Mesendoderm (in vitro differentiated cells): ENCODE results near the gene UBASH3B. TPM values are rescaled to one million over a fixed set of nuclear protein-coding genes. Genes with fewer than 3 reads are reported as not detected.
"Not testable (repeated sequence)": the region's sequence is repeated elsewhere in the genome, so short reads cannot be mapped to it uniquely, and the experiment has no call there.

Source experiments
- DNase-seq: peaks from one replicate; pipeline ENCODE4 v3.0.0; 2013
- H2AK5ac ChIP-seq: 2 replicates; pipeline ENCODE4 v1.6.1; 2013; ENCODE audit warnings: low read length, inconsistent platforms
- H2BK120ac ChIP-seq: 2 replicates; pipeline ENCODE4 v1.6.1; 2013; ENCODE audit warnings: low read depth, mild to moderate bottlenecking, low read length, moderate library complexity, mixed read lengths
- H2BK15ac ChIP-seq: replicated peaks from 2 replicates; pipeline ENCODE4 v1.6.1; 2013; ENCODE audit warnings: low read depth, mild to moderate bottlenecking, moderate library complexity
- H2BK5ac ChIP-seq: 2 replicates; pipeline ENCODE4 v1.6.1; 2013; ENCODE audit warnings: low read length, inconsistent platforms
- H3K18ac ChIP-seq: 2 replicates; pipeline ENCODE4 v1.6.1; 2013; ENCODE audit warnings: mild to moderate bottlenecking, low read length, mixed read lengths
- H3K23ac ChIP-seq: one replicate; pipeline ENCODE4 v1.6.1; 2013; ENCODE audit warnings: low read length
- H3K27ac ChIP-seq: 2 replicates; pipeline ENCODE4 v1.5.1; 2013; ENCODE audit warnings: low read depth, mild to moderate bottlenecking, inconsistent platforms, low read length, moderate library complexity
- H3K27me3 ChIP-seq: 2 replicates; pipeline ENCODE4 v1.6.1; 2013; ENCODE audit warnings: low read length, control low read depth, mild to moderate bottlenecking, inconsistent platforms; ENCODE audit not compliant: insufficient read depth, poor library complexity
- H3K36me3 ChIP-seq: 2 replicates; pipeline ENCODE4 v1.6.1; 2013; ENCODE audit warnings: low read length, inconsistent platforms; ENCODE audit not compliant: control insufficient read depth, insufficient read depth
- H3K4ac ChIP-seq: one replicate; pipeline ENCODE4 v1.6.1; 2013; ENCODE audit warnings: low read depth, mild to moderate bottlenecking, low read length, moderate library complexity
- H3K4me1 ChIP-seq: 2 replicates; pipeline ENCODE4 v1.6.1; 2013; ENCODE audit warnings: low read depth, low read length, inconsistent platforms; ENCODE audit not compliant: control insufficient read depth
- H3K4me2 ChIP-seq: 2 replicates; pipeline ENCODE4 v1.6.1; 2013; ENCODE audit warnings: low read length
- H3K4me3 ChIP-seq: 2 replicates; pipeline ENCODE4 v1.5.1; 2013; ENCODE audit warnings: mild to moderate bottlenecking, low read length
- H3K56ac ChIP-seq: one replicate; pipeline ENCODE4 v1.6.1; 2013; ENCODE audit warnings: low read length
- H3K79me1 ChIP-seq: 2 replicates; pipeline ENCODE4 v1.6.1; 2013; ENCODE audit warnings: low read length, inconsistent platforms
- H3K79me2 ChIP-seq: 2 replicates; pipeline ENCODE4 v1.6.1; 2013; ENCODE audit warnings: mild to moderate bottlenecking, low read length; ENCODE audit not compliant: control insufficient read depth, insufficient read depth
- H3K9ac ChIP-seq: 2 replicates; pipeline ENCODE4 v1.6.1; 2013; ENCODE audit warnings: low read length, inconsistent platforms
- H4K5ac ChIP-seq: one replicate; pipeline ENCODE4 v1.6.1; 2013; ENCODE audit warnings: low read length
- H4K8ac ChIP-seq: one replicate; pipeline ENCODE4 v1.6.1; 2013; ENCODE audit warnings: low read depth, mild to moderate bottlenecking, control low read depth, low read length, moderate library complexity
- WGBS: extraction: QIAGEN DNeasy Blood & Tissue Kit; methylation state at CpG from one replicate; pipeline ENCODE4 v1.1.7; 2013; ENCODE audit warnings: low lambda C conversion rate, missing lambda C conversion rate; ENCODE audit not compliant: insufficient coverage; ENCODE audit errors: extremely low coverage; 5-methylcytosine and 5-hydroxymethylcytosine counted together
- small RNA-seq: library from polyadenylated mRNA; stranded (forward); fragments of <200 nt; extraction: miRNeasy Mini kit (QIAGEN cat#:217004); gene quantifications from one replicate; pipeline ENCODE3, GENCODE V24; 2013; ENCODE audit not compliant: insufficient read depth

The UBASH3B gene

GRCh38 chr11:122861631-122862030 lies 206.1 kb downstream of the UBASH3B start:
- H2BK5ac ChIP-seq, result no peak overlapping the region

GRCh38 chr11:122862091-122862490 lies 206.6 kb downstream of the UBASH3B start:
- H3K27ac ChIP-seq, result no peak overlapping the region
- no peaks in the 10 kb centered on the region for H3K79me2 ChIP-seq
- H4K8ac ChIP-seq, result no peak overlapping the region
- H3K18ac ChIP-seq, result no peak overlapping the region
- no peak overlapping the region for H2BK15ac ChIP-seq
- H3K4me2 ChIP-seq, result no peak overlapping the region
- peak overlapping the region; percentile 70 for H3K4ac ChIP-seq
- H3K23ac ChIP-seq, result no peak overlapping the region
- no peak overlapping the region for H3K9ac ChIP-seq
- no peak overlapping the region for H3K4me3 ChIP-seq
- H3K36me3 ChIP-seq, result no peaks in the 10 kb centered on the region
- DNase-seq, result no peak
- no peak overlapping the region for H3K56ac ChIP-seq
- no peak overlapping the region for H2AK5ac ChIP-seq
- no peaks in the 10 kb centered on the region for H3K27me3 ChIP-seq
- no peaks in the 10 kb centered on the region for H3K4me1 ChIP-seq
- H4K5ac ChIP-seq, result no peak overlapping the region
- no peaks in the 10 kb centered on the region for H3K79me1 ChIP-seq
- H2BK120ac ChIP-seq, result no peak overlapping the region
- no CpG with 5 or more reads among the region's 1 CpG for WGBS
- no peak overlapping the region for H2BK5ac ChIP-seq

More at GRCh38 chr11:122861631-122862030, 206.1 kb downstream of the UBASH3B start:
- H3K18ac ChIP-seq, result no peak overlapping the region
- H3K4ac ChIP-seq, result no peak overlapping the region
- H3K79me2 ChIP-seq, result no peaks in the 10 kb centered on the region
- no peak overlapping the region for H3K4me3 ChIP-seq
- DNase-seq, result no peak
- H3K4me1 ChIP-seq, result no peaks in the 10 kb centered on the region
- no peak overlapping the region for H2BK120ac ChIP-seq
- no peak overlapping the region for H2BK15ac ChIP-seq
- no peak overlapping the region for H3K9ac ChIP-seq
- no peak overlapping the region for H4K5ac ChIP-seq
- WGBS, result no CpG with 5 or more reads among the region's 3 CpGs
- no peak overlapping the region for H3K4me2 ChIP-seq
- H3K56ac ChIP-seq, result no peak overlapping the region
- H4K8ac ChIP-seq, result no peak overlapping the region
- H3K36me3 ChIP-seq, result no peaks in the 10 kb centered on the region
- H3K79me1 ChIP-seq, result no peaks in the 10 kb centered on the region
- H2AK5ac ChIP-seq, result no peak overlapping the region
- no peaks in the 10 kb centered on the region for H3K27me3 ChIP-seq
- H3K23ac ChIP-seq, result no peak overlapping the region
- no peak overlapping the region for H3K27ac ChIP-seq

- H3K79me1 ChIP-seq, result not testable (repeated sequence)
Measured at GRCh38 chr11:122863154-122863553, 207.6 kb downstream of the UBASH3B start.

GRCh38 chr11:122863704-122864326 lies 208.3 kb downstream of the UBASH3B start:
- no peak overlapping the region for H2BK15ac ChIP-seq
- no CpG with 5 or more reads among the region's 7 CpGs for WGBS
- no peak overlapping the region for H2BK120ac ChIP-seq
- DNase-seq, result no peak
- H3K23ac ChIP-seq, result no peak overlapping the region
- H3K4ac ChIP-seq, result no peak overlapping the region
- H3K27ac ChIP-seq, result no peak overlapping the region
- no peaks in the 10 kb centered on the region for H3K79me1 ChIP-seq
- H3K27me3 ChIP-seq, result no peaks in the 10 kb centered on the region
- H2AK5ac ChIP-seq, result no peak overlapping the region
- no peak overlapping the region for H4K8ac ChIP-seq
- no peaks in the 10 kb centered on the region for H3K4me1 ChIP-seq
- H2BK5ac ChIP-seq, result no peak overlapping the region
- H3K4me2 ChIP-seq, result no peak overlapping the region
- H4K5ac ChIP-seq, result no peak overlapping the region
- no peaks in the 10 kb centered on the region for H3K79me2 ChIP-seq
- no peak overlapping the region for H3K56ac ChIP-seq
- H3K9ac ChIP-seq, result no peak overlapping the region
- H3K18ac ChIP-seq, result no peak overlapping the region
- no peaks in the 10 kb centered on the region for H3K36me3 ChIP-seq
- H3K4me3 ChIP-seq, result no peak overlapping the region

More at GRCh38 chr11:122863154-122863553, 207.6 kb downstream of the UBASH3B start:
- not testable (repeated sequence) for H2BK5ac ChIP-seq, DNase-seq, H3K27me3 ChIP-seq, H4K5ac ChIP-seq, H3K23ac ChIP-seq, H3K56ac ChIP-seq, H3K36me3 ChIP-seq, H3K27ac ChIP-seq, H4K8ac ChIP-seq, H2AK5ac ChIP-seq, H3K9ac ChIP-seq, H3K4me3 ChIP-seq, H2BK15ac ChIP-seq, H3K4me1 ChIP-seq, H3K18ac ChIP-seq, H3K4ac ChIP-seq, H3K79me2 ChIP-seq, H2BK120ac ChIP-seq, H3K4me2 ChIP-seq
- no CpG with 5 or more reads among the region's 1 CpG for WGBS

Small RNA genes lying within 50 kb of the gene (small RNA-seq; reads per million reads assigned to genes)
- gene RF01210, result not detected
